ENCODE measurements around the gene PROM1. TPM values are rescaled to one million over a fixed set of nuclear protein-coding genes. Genes with fewer than 3 reads are reported as not detected.

Gene PROM1
- total RNA-seq, 3 donors from 2014 or later, result 0.64 to 106 (median 40.0) TPM

GRCh38 chr4:16082426-16083240 is 1.2 kb downstream of the PROM1 start:
- intact Hi-C loops (cut with DNase I; ENCODE audit: low total_unique reads), result no loop called here

DNA sequence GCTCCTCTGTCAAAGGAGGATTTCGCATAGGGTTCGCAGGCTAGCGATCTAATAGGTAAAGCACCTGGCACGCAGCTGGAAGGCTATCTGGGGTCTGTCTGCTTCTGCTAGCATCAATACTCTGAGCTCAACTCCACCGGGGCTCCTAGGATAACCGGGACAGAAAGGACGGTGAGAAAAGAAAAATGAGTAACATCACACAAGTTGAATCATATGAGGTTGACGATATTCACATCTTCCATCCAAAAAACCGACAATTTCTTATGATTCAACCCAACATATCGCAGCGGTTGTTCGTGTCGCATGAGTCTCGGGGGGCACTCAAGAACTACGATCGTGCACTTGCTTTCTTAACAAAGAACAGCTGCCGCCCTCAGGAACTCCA is 1.8 kb downstream of the PROM1 start:
- H3K9me3 ChIP-seq, result no peaks in the 10 kb centered on the region
- H3K4me3 ChIP-seq, result peak overlapping the region; percentile 25 to 62 (median 58)
- H3K27ac ChIP-seq, result peak overlapping the region in 1 of 2 donors; percentile 78
- H3K27me3 ChIP-seq, result peaks cover 0 to 20% of the 10 kb centered on the region in 2 donors
- TF ChIP-seq POLR2AphosphoS5 (IDR thresholded peaks at IDR 0.05) (no peak), POLR2A (IDR thresholded peaks at IDR 0.05) (no peak), CTCF (IDR thresholded peaks at IDR 0.05) (no peak)
- H3K36me3 ChIP-seq, result no peaks in the 10 kb centered on the region
- H3K4me1 ChIP-seq, result no peaks in the 10 kb centered on the region
- no peak for DNase-seq (ENCODE audit: low spot score in 2 of 2)
- intact Hi-C loops (cut with DNase I; ENCODE audit: low total_unique reads), result no loop called here

More at GRCh38 chr4:16082426-16083240, 1.2 kb downstream of the PROM1 start:
- no peaks in the 10 kb centered on the region for H3K36me3 ChIP-seq
- peaks cover 0 to 20% of the 10 kb centered on the region in 2 donors for H3K27me3 ChIP-seq
- peak overlapping the region; percentile 25 to 62 (median 58) for H3K4me3 ChIP-seq
- peak in 1 of 2 donors; percentile 54 for DNase-seq (ENCODE audit: low spot score in 2 of 2)
- H3K4me1 ChIP-seq, result no peaks in the 10 kb centered on the region
- peak overlapping the region; percentile 78 to 83 for H3K27ac ChIP-seq
- TF ChIP-seq CTCF (IDR thresholded peaks at IDR 0.05) (no peak), POLR2AphosphoS5 (IDR thresholded peaks at IDR 0.05) (no peak), POLR2A (IDR thresholded peaks at IDR 0.05) (no peak)
- no peaks in the 10 kb centered on the region for H3K9me3 ChIP-seq

DNA sequence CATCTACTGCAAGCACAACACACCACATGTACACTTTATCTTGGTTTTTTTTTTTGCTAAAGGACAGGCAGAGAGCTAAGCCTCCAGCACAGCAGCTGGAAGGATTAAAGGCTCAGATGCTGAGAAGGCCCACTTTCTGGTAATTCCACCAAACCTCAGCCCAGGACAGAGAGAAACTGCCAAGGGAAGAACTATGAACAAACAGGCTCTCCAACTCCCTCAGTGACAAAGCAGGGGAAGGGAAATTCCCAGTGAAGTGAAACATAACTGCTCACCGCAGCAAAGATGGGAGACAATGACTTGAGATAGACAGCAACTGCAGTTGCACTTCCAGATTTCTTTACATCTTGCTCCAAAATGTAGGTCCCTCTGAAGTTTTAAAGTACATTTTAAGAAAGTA is 4.8 kb downstream of the PROM1 start:
- no peaks in the 10 kb centered on the region for H3K36me3 ChIP-seq
- DNase-seq (ENCODE audit: low spot score in 2 of 2), result peak in 1 of 2 donors; percentile 43
- H3K27ac ChIP-seq, result peak overlapping the region; percentile 59 to 67
- TF ChIP-seq POLR2AphosphoS5 (IDR thresholded peaks at IDR 0.05), result no peak
- TF ChIP-seq POLR2A (IDR thresholded peaks at IDR 0.05), result no peak
- no peak for TF ChIP-seq CTCF (IDR thresholded peaks at IDR 0.05)
- no peak overlapping the region for H3K4me3 ChIP-seq
- intact Hi-C loops (cut with DNase I; ENCODE audit: low total_unique reads), result no loop called here
- no peaks in the 10 kb centered on the region for H3K4me1 ChIP-seq
- peaks cover 0 to 20% of the 10 kb centered on the region in 2 donors for H3K27me3 ChIP-seq
- no peaks in the 10 kb centered on the region for H3K9me3 ChIP-seq

DNA sequence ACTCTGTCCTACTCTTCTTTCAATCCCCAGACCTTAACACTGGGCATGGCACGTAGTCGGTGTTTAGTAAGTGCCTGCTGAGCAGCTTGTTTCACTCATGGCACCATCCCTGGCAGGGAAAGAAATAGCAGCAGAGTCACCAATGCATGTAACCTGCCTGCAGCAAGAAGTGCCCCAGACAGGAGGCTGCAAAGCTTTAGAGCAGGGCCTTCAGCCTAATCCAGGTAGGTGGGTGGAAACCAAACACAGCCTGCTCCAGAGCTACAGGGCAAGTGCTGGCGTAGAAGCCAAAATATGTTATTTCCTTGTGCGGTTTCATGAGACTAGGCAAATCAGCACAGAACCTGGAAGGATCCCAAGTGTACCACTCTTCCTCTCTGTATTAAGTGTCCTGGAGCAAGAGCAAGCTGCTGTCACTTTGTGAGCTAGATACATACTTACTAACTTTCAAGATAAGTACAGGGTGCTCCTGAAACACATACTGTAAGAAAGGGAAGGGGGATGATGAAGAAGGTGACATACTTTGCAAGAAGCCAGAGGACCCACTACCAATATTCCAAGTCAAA is 5.5 kb downstream of the PROM1 start:
- Histone ChIP-seq H3K9me3 (no peaks in the 10 kb centered on the region), H3K4me1 (no peaks in the 10 kb centered on the region), H3K27me3 (peaks cover 0 to 15% of the 10 kb centered on the region in 2 donors), H3K27ac (peak overlapping the region; percentile 59 to 67), H3K4me3 (peak overlapping the region in 1 of 3 donors; percentile 3), H3K36me3 (no peaks in the 10 kb centered on the region)
- DNase-seq (ENCODE audit: low spot score in 2 of 2), result peak in 1 of 2 donors; percentile 50
- intact Hi-C loops (cut with DNase I; ENCODE audit: low total_unique reads), result no loop called here
- TF ChIP-seq CTCF (IDR thresholded peaks at IDR 0.05), result no peak

- H3K36me3 ChIP-seq, result no peaks in the 10 kb centered on the region
- H3K4me1 ChIP-seq, result no peaks in the 10 kb centered on the region
- H3K27ac ChIP-seq, result peak overlapping the region; percentile 59 to 67
- intact Hi-C loops (cut with DNase I; ENCODE audit: low total_unique reads), result no loop called here
- no peaks in the 10 kb centered on the region for H3K9me3 ChIP-seq
- H3K27me3 ChIP-seq, result peaks cover 0 to 14% of the 10 kb centered on the region in 2 donors
- no peak overlapping the region for H3K4me3 ChIP-seq
- TF ChIP-seq POLR2AphosphoS5 (IDR thresholded peaks at IDR 0.05) (no peak), CTCF (IDR thresholded peaks at IDR 0.05) (no peak), POLR2A (IDR thresholded peaks at IDR 0.05) (no peak)
- no peak for DNase-seq (ENCODE audit: low spot score in 2 of 2)
Observed at GRCh38 chr4:16077786-16078185, 6.0 kb downstream of the PROM1 start.
